ENCODE data around the gene DPF1. TPM values are rescaled to one million over a fixed set of nuclear protein-coding genes. Genes with fewer than 3 reads are reported as not detected.

DPF1 gene
- 3.7 to 5.1 TPM (median 4.8 TPM) in 5 replicates for total RNA-seq (2022; extraction: Qiagen RNA extraction)

GRCh38 chr19:38224014-38224862 lies at the start of gene DPF1:
Gene DPF1, minus strand, starts transcription at chr19:38224222. Its CDS starts 80 bp downstream, at chr19:38224142.

GRCh38 chr19:38264486-38265212 lies 40.6 kb upstream of the DPF1 start, which contains the start of gene SPINT2:
Gene SPINT2, plus strand, starts transcription at chr19:38264573. Its CDS starts 320 bp downstream, at chr19:38264893.

Other genes starting within 250 kb of the DPF1 start
- gene PPP1R14A, start 32.2 kb upstream of the DPF1 start, total RNA-seq (2022; extraction: Qiagen RNA extraction) = 62.8 to 91.7 TPM (median 82.0 TPM) in 5 replicates
- gene SPINT2, start 40.4 kb upstream of the DPF1 start, total RNA-seq (2022; extraction: Qiagen RNA extraction) = 246 to 303 TPM (median 282 TPM) in 5 replicates
- 563 to 655 TPM (median 615 TPM) in 5 replicates for gene C19orf33, start 80.0 kb upstream of the DPF1 start, total RNA-seq (2022; extraction: Qiagen RNA extraction)
- 96.8 to 131 TPM (median 122 TPM) in 5 replicates for gene YIF1B, start 91.7 kb upstream of the DPF1 start, total RNA-seq (2022; extraction: Qiagen RNA extraction)
- gene KCNK6, start 95.6 kb upstream of the DPF1 start, total RNA-seq (2022; extraction: Qiagen RNA extraction) = 3.6 to 5.0 TPM (median 4.6 TPM) in 5 replicates
- 0.60 to 1.6 TPM (median 1.1 TPM) in 5 replicates for gene CATSPERG, start 111.6 kb upstream of the DPF1 start, total RNA-seq (2022; extraction: Qiagen RNA extraction)
- gene PSMD8, start 150.3 kb upstream of the DPF1 start, total RNA-seq (2022; extraction: Qiagen RNA extraction) = 441 to 488 TPM (median 469 TPM) in 5 replicates
- 0.06 to 0.72 TPM (median 0.35 TPM) in 5 replicates for gene GGN, start 163.8 kb upstream of the DPF1 start, total RNA-seq (2022; extraction: Qiagen RNA extraction)
- 1.4 to 3.2 TPM (median 2.0 TPM) in 5 replicates for gene SPRED3, start 164.5 kb upstream of the DPF1 start, total RNA-seq (2022; extraction: Qiagen RNA extraction)
- 15.6 to 24.4 TPM (median 21.2 TPM) in 5 replicates for gene FAM98C, start 178.9 kb upstream of the DPF1 start, total RNA-seq (2022; extraction: Qiagen RNA extraction)
- gene RASGRP4, start 202.0 kb upstream of the DPF1 start, total RNA-seq (2022; extraction: Qiagen RNA extraction) = 0.11 to 0.26 TPM (median 0.19 TPM) in 5 replicates
- gene RYR1, start 209.5 kb upstream of the DPF1 start, total RNA-seq (2022; extraction: Qiagen RNA extraction) = 5.2 to 7.6 TPM (median 6.3 TPM) in 5 replicates